Medulla oblongata (tissue), 1 donor: ENCODE measurements around the gene FGR.
"Not testable (repeated sequence)": the region's sequence is repeated elsewhere in the genome, so short reads cannot be mapped to it uniquely, and the experiment has no call there.

ENCODE experiments used
- DNase-seq: peaks from one replicate; pipeline ENCODE4 v3.0.0-alpha.2; 2015; ENCODE audit errors: extremely low spot score

Gene FGR

GRCh38 chr1:27660300-27660835 lies 25.4 kb upstream of the FGR start:
- DNase-seq, result no peak

- DNase-seq, result peak; percentile 84
These were observed 24.7 kb upstream of the FGR start for GRCh38 chr1:27659497-27660299.

- DNase-seq, result no peak
These were observed 24.0 kb upstream of the FGR start for GRCh38 chr1:27658951-27659496.

- DNase-seq, result no peak
These were observed 21.3 kb upstream of the FGR start for GRCh38 chr1:27656157-27656893.

GRCh38 chr1:27655151-27655937 lies 20.4 kb upstream of the FGR start:
- DNase-seq, result no peak

GRCh38 chr1:27652111-27652864 lies 17.3 kb upstream of the FGR start:
- no peak for DNase-seq

- no peak for DNase-seq
These were observed 15.7 kb upstream of the FGR start for GRCh38 chr1:27650539-27651175.

- no peak for DNase-seq
These were observed 15.2 kb upstream of the FGR start for GRCh38 chr1:27650171-27650538.

- DNase-seq, result no peak
These were observed 14.3 kb upstream of the FGR start for GRCh38 chr1:27649306-27649635.

- DNase-seq, result no peak
These were observed 13.8 kb upstream of the FGR start for GRCh38 chr1:27648602-27649305.

- no peak for DNase-seq
These were observed 12.3 kb upstream of the FGR start for GRCh38 chr1:27647328-27647727.

- DNase-seq, result no peak
These were observed 11.7 kb upstream of the FGR start for GRCh38 chr1:27646676-27647075.

GRCh38 chr1:27645071-27645415 lies 10.1 kb upstream of the FGR start:
- no peak for DNase-seq

GRCh38 chr1:27644369-27645070 lies 9.5 kb upstream of the FGR start:
- DNase-seq, result no peak

- no peak for DNase-seq
These were observed 8.8 kb upstream of the FGR start for GRCh38 chr1:27643600-27644368.

GRCh38 chr1:27640514-27640913 lies 5.5 kb upstream of the FGR start:
- DNase-seq, result not testable (repeated sequence)

- no peak for DNase-seq
These were observed 3.8 kb upstream of the FGR start for GRCh38 chr1:27638805-27639204.

- DNase-seq, result no peak
These were observed 3.2 kb upstream of the FGR start for GRCh38 chr1:27638047-27638734.
